Endothelial cell of umbilical vein (primary cell): ENCODE results near the gene CIDEB. TPM values are rescaled to one million over a fixed set of nuclear protein-coding genes. Genes with fewer than 3 reads are reported as not detected.
A peak's percentile ranks its signal among the peaks of the same experiment; 100 is the strongest.

Source experiments
- BruUV-seq: library from RNA; stranded (reverse); fragments of 400-500 nt; replicated peaks from 2 replicates; lab custom pipeline; 2021; lab: Mats Ljungman, UMichigan
- CTCF ChIA-PET: fragments of 300-600, 350-600 bp; sonication (Branson Sonifier 250); formaldehyde crosslinking; loops from one replicate; lab custom pipeline; 2021; ENCODE audit warnings: antibody characterized with exemption, inconsistent platforms; lab: Charles Lee
- POLR2A ChIA-PET: fragments of 300-600, 350-600 bp; sonication (Branson Sonifier 250); formaldehyde crosslinking; loops from one replicate; lab custom pipeline; 2021; ENCODE audit warnings: antibody characterized with exemption, inconsistent platforms; lab: Charles Lee
- DNase-seq: peaks from one replicate; pipeline ENCODE4 v3.0.0-alpha.2; 2011; ENCODE audit warnings: low read depth, low spot score
- FAIRE-seq: peaks from 2 replicates; lab custom pipeline; 2011; peaks lifted over from hg19 to GRCh38; lab: Jason Lieb, UNC
- H2AFZ ChIP-seq: 2 replicates; pipeline ENCODE4 v1.6.0; 2012; ENCODE audit warnings: low read depth, low read length, control low read depth, inconsistent platforms
- H3K27ac ChIP-seq: 2 replicates; pipeline ENCODE4 v1.5.1; 2011; ENCODE audit warnings: low read depth, mild to moderate bottlenecking, control low read depth, low read length, moderate library complexity; ENCODE audit not compliant: insufficient read depth
- H3K27me3 ChIP-seq, 2 experiments: 2 replicates each; pipeline versions ENCODE4 v1.6.0 to v1.6.1; 2011; ENCODE audit warnings: low read length in 2 of 2, mixed read lengths in 1 of 2; ENCODE audit not compliant: control insufficient read depth in 2 of 2, insufficient read depth in 2 of 2
- H3K36me3 ChIP-seq, 2 experiments: 2 replicates in 1 of 2; 3 replicates in 1 of 2; pipeline ENCODE4 v1.5.1; 2011; ENCODE audit warnings: low read length in 2 of 2, mild to moderate bottlenecking in 1 of 2, moderate library complexity in 1 of 2; ENCODE audit not compliant: control insufficient read depth in 2 of 2, insufficient read depth in 2 of 2; ENCODE audit errors: extremely low read depth in 1 of 2
- H3K4me1 ChIP-seq: 3 replicates; pipeline ENCODE4 v1.5.1; 2011; ENCODE audit warnings: mild to moderate bottlenecking, low read length; ENCODE audit not compliant: control insufficient read depth, insufficient read depth; ENCODE audit errors: extremely low read depth
- H3K4me2 ChIP-seq: 2 replicates; pipeline ENCODE4 v1.6.1; 2011; ENCODE audit warnings: low read length, control low read depth, mixed read lengths; ENCODE audit not compliant: insufficient read depth
- H3K4me3 ChIP-seq, 3 experiments: fragments of 200-600 bp in 1 of 3; sonication (generic), shearing (Covaris generic) in 1 of 3; replicated peaks in 1 of 3; 2 replicates each; pipeline ENCODE4 v1.5.1; 2011 to 2016; ENCODE audit warnings: control low read depth in 3 of 3, low read length in 3 of 3, mild to moderate bottlenecking in 2 of 3, inconsistent platforms in 1 of 3, low read depth in 1 of 3, moderate library complexity in 1 of 3; ENCODE audit not compliant: insufficient read depth in 1 of 3
- H3K79me2 ChIP-seq: 2 replicates; pipeline ENCODE4 v1.6.0; 2012; ENCODE audit warnings: low read length, inconsistent platforms; ENCODE audit not compliant: control insufficient read depth, insufficient read depth
- H3K9ac ChIP-seq: replicated peaks from 2 replicates; pipeline ENCODE3; 2011; ENCODE audit warnings: low read length, control low read depth; ENCODE audit not compliant: insufficient read depth; ENCODE audit errors: extremely low read depth
- H3K9me1 ChIP-seq: replicated peaks from 3 replicates; pipeline ENCODE4 v1.6.0; 2011; ENCODE audit warnings: mild to moderate bottlenecking, low read length; ENCODE audit not compliant: control insufficient read depth, insufficient read depth; ENCODE audit errors: extremely low read depth
- H3K9me3 ChIP-seq: replicated peaks from 2 replicates; pipeline ENCODE4 v1.5.1; 2012; ENCODE audit warnings: low read length, inconsistent platforms; ENCODE audit not compliant: control insufficient read depth, insufficient read depth
- H4K20me1 ChIP-seq: replicated peaks from 2 replicates; pipeline ENCODE3; 2011; ENCODE audit warnings: mild to moderate bottlenecking, low read length; ENCODE audit not compliant: control insufficient read depth, insufficient read depth; ENCODE audit errors: extremely low read depth
- EZH2 ChIP-seq: IDR thresholded peaks from 2 replicates; pipeline ENCODE4 v1.6.1; 2012; ENCODE audit warnings: borderline replicate concordance, low read depth, mild to moderate bottlenecking, moderate library complexity, low read length, inconsistent platforms; ENCODE audit not compliant: severe bottlenecking
- FOS ChIP-seq: IDR thresholded peaks from 2 replicates; pipeline ENCODE4 v1.6.1; 2011; ENCODE audit warnings: mild to moderate bottlenecking, low read length, moderate library complexity, borderline replicate concordance; ENCODE audit not compliant: insufficient read depth
- GATA2 ChIP-seq: IDR thresholded peaks from 2 replicates; pipeline ENCODE4 v1.7.0; 2011; ENCODE audit warnings: low read depth, mild to moderate bottlenecking, moderate library complexity, mixed read lengths, low read length; ENCODE audit not compliant: insufficient read length, insufficient read depth
- JUN ChIP-seq: IDR thresholded peaks from 2 replicates; pipeline ENCODE4 v1.6.1; 2011; ENCODE audit warnings: borderline replicate concordance, low read depth; ENCODE audit not compliant: insufficient read length, insufficient read depth
- MYC ChIP-seq: IDR thresholded peaks from one replicate; pipeline ENCODE4 v1.6.1; 2011; ENCODE audit warnings: mild to moderate bottlenecking, low read depth, low read length
- POLR2A ChIP-seq: IDR thresholded peaks from 2 replicates; pipeline ENCODE4 v1.6.1; 2012; ENCODE audit warnings: low read depth, mild to moderate bottlenecking, control low read depth, low read length
- POLR2AphosphoS5 ChIP-seq: IDR thresholded peaks from 2 replicates; pipeline ENCODE4 v1.6.1; 2012; ENCODE audit warnings: low read depth, mild to moderate bottlenecking, control low read depth, low read length, moderate library complexity; ENCODE audit not compliant: insufficient read depth
- dilution Hi-C: fragments of 300-500 bp; cut with MboI; formaldehyde crosslinking; loops from one replicate; pipeline ENCODE4 v1.15.0; 2019; ENCODE audit warnings: low sequenced_read_pairs; ENCODE audit not compliant: extremely low pct_ligation_motif_present
- intact Hi-C: fragments of 100-400 bp; cut with micrococcal nuclease; formaldehyde crosslinking; loops from one replicate; pipeline ENCODE4 v1.10.0; 2022
- polyA plus RNA-seq, 4 experiments: library from polyadenylated mRNA; depleted of rRNA in 3 of 4; stranded (reverse) in 3 of 4; unstranded in 1 of 4; fragments of >200 nt; gene quantifications; 2 replicates each; pipeline versions ENCODE4 v1.2.1 to v1.2.3, GENCODE V29; 2011 to 2012; ENCODE audit warnings: missing spikeins in 1 of 4
- total RNA-seq: library from RNA; stranded (reverse); gene quantifications from 2 replicates; pipeline ENCODE4 v1.2.3, GENCODE V29; 2021
- TF ChIP-seq, protein P1 (sequence below), 2 donors: IDR thresholded peaks; 1 replicate in 1 of 2; 2 replicates in 1 of 2; pipeline ENCODE4 v1.5.1; 2011; ENCODE audit warnings: low read length in 2 of 2, mild to moderate bottlenecking in 2 of 2, moderate library complexity in 2 of 2, control low read depth in 1 of 2, inconsistent platforms in 1 of 2, low read depth in 1 of 2; ENCODE audit not compliant: insufficient read depth in 1 of 2; ENCODE audit errors: extremely low read depth in 1 of 2
- TF ChIP-seq, protein P2 (sequence below): IDR thresholded peaks from 2 replicates; pipeline ENCODE4 v1.6.1; 2011; ENCODE audit not compliant: insufficient read depth, insufficient read length

The CIDEB gene
- total and polyA plus RNA-seq, 2 donors (not counting 3 experiments of a cell fraction or from before 2014, with no cell fraction given), result 5.2 to 7.2 TPM

DNA sequence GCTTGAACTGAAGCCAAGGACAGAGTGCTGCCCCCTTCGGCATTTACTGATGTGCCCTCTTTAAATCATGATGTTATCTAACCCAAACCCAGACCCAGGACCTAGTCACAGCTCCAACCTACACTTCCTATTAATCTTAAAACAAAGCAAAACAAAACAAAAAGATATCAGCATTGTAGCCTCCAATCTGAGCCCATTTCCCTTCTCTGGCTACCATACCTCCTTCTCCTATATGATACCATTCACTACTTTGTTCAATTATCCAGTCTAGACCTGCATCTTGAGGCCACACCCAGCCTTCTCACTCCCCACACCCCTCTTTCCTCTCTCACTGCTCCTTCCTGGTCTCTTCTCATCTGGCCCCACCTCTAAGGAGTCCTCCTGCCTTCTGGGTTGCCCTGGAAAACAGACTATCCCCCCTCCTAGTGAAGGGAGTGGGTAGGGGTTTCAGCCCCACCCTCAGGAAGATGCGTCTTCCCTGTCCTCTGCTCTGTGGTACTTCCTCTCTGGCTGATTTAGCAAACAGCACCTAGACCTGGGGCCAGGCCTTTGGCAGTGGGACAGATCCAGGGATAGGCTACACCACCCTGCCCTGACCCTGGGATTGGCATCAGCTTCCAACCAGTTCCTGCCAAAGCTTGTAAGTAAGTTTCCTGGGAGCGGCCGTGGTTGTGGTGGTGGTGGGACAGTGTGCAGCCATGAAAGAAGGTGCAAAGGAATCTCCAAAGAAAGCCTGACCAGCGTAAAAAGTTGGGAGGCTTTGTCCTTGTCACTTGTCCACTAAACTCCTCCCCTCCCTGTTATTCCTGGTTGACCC is 6.8 kb upstream of the CIDEB start:
- no peaks in the 10 kb centered on the region for H3K9me1 ChIP-seq
- H3K9ac ChIP-seq, result no peak overlapping the region
- no peaks in the 10 kb centered on the region for H4K20me1 ChIP-seq
- dilution Hi-C loops (no loop called here), intact Hi-C loops (no loop called here)
- no peaks in the 10 kb centered on the region for H3K27me3 ChIP-seq
- ChIA-PET POLR2A (no interaction called here), CTCF (interaction anchor here (1.1 to 5.3 kb wide), 5 partner anchors 18 to 127 kb away, joined by 3 to 38 read pairs (median 10); partner anchors contain the start of gene TINF2)
- DNase-seq (no peak), FAIRE-seq (peak; percentile 69)
- peaks cover 0 to 1% of the 10 kb centered on the region in 2 experiments for H3K36me3 ChIP-seq
- no peaks in the 10 kb centered on the region for H3K9me3 ChIP-seq
- no peak overlapping the region for H2AFZ ChIP-seq
- H3K4me3 ChIP-seq, result no peak overlapping the region
- H3K79me2 ChIP-seq, result no peaks in the 10 kb centered on the region
- peaks cover 77% of the 10 kb centered on the region for H3K4me1 ChIP-seq
- no peak overlapping the region for H3K27ac ChIP-seq
- TF ChIP-seq, protein P1, sequence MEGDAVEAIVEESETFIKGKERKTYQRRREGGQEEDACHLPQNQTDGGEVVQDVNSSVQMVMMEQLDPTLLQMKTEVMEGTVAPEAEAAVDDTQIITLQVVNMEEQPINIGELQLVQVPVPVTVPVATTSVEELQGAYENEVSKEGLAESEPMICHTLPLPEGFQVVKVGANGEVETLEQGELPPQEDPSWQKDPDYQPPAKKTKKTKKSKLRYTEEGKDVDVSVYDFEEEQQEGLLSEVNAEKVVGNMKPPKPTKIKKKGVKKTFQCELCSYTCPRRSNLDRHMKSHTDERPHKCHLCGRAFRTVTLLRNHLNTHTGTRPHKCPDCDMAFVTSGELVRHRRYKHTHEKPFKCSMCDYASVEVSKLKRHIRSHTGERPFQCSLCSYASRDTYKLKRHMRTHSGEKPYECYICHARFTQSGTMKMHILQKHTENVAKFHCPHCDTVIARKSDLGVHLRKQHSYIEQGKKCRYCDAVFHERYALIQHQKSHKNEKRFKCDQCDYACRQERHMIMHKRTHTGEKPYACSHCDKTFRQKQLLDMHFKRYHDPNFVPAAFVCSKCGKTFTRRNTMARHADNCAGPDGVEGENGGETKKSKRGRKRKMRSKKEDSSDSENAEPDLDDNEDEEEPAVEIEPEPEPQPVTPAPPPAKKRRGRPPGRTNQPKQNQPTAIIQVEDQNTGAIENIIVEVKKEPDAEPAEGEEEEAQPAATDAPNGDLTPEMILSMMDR (IDR thresholded peaks at IDR 0.05; ENCODE audit: extremely low read depth in 1 of 2, insufficient read depth in 1 of 2, low read depth in 1 of 2, low read length in 2 of 2), result no peak
- TF ChIP-seq GATA2 (peak; percentile 44), EZH2 (no peak)
- BruUV-seq, result no TSS peak
- H3K4me2 ChIP-seq, result peak overlapping the region; percentile 14

DNA sequence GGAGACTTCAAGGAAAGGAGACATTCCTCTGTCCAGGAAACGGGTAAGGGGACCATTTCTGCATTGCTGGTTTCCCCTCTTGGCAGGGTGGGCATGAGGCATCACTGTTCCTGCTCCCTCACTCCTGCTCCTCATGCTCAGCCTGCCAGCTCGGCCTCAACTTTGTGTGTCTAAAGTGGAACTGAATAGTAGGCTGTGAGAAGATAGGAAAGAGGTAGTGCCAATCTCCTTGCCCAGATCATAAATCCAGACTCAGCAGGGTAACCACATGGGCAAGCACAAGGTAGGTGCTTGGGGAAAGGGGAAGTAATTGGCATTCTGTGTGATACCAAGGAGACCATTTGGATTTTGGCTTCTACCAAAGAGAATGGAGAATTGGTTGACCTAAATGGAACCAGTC is 6.1 kb upstream of the CIDEB start:
- Histone ChIP-seq H4K20me1 (no peaks in the 10 kb centered on the region), H3K79me2 (no peaks in the 10 kb centered on the region), H3K9me1 (no peaks in the 10 kb centered on the region), H3K27ac (peak overlapping the region; percentile 91), H3K4me2 (peak overlapping the region; percentile 14), H3K36me3 (peaks cover 0 to 3% of the 10 kb centered on the region in 2 experiments), H3K9me3 (no peaks in the 10 kb centered on the region), H3K9ac (no peak overlapping the region), H2AFZ (no peak overlapping the region), H3K4me3 (no peak overlapping the region), H3K4me1 (peaks cover 77% of the 10 kb centered on the region), H3K27me3 (no peaks in the 10 kb centered on the region)
- TSS peak; percentile 9 for BruUV-seq
- POLR2A ChIA-PET, result no interaction called here
- CTCF ChIA-PET, result interaction anchor here (1.1 to 5.3 kb wide), 5 partner anchors 19 to 128 kb away, joined by 3 to 38 read pairs (median 10); partner anchors contain the start of gene TINF2
- intact Hi-C loops (loop anchor here (1.0 kb wide), 4 partner anchors 19 to 122 kb away; no protein-coding TSS in a partner anchor), dilution Hi-C loops (no loop called here)
- no peak for DNase-seq
- TF ChIP-seq POLR2AphosphoS5 (no peak), JUN (no peak), MYC (no peak), POLR2A (no peak), FOS (no peak), EZH2 (no peak), GATA2 (no peak)
- TF ChIP-seq, protein P1 (IDR thresholded peaks at IDR 0.05; ENCODE audit: extremely low read depth in 1 of 2, insufficient read depth in 1 of 2, low read depth in 1 of 2, low read length in 2 of 2), result no peak
- TF ChIP-seq, protein P2, sequence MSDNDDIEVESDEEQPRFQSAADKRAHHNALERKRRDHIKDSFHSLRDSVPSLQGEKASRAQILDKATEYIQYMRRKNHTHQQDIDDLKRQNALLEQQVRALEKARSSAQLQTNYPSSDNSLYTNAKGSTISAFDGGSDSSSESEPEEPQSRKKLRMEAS, result no peak
- FAIRE-seq, result peak; percentile 4
